SK-N-SH treated with all-trans-retinoic acid at 6 μM for 48 hours (cell line): ENCODE results near the gene SUSD3.

ENCODE experiments used
- ATAC-seq: fragments of 200-7000 bp; cut with Tn5 transposase; 3 replicates; pipeline ENCODE4 v1.9.1; 2020; ENCODE audit warnings: mild to moderate bottlenecking, moderate library complexity
- ARNTL ChIP-seq: fragments of 450-650 bp; formaldehyde crosslinking; IDR thresholded peaks from 2 replicates; pipeline ENCODE4 v1.5.0; 2020; ENCODE audit warnings: low read depth, mild to moderate bottlenecking, moderate library complexity, borderline replicate concordance
- CSDC2 ChIP-seq: fragments of 250-450 bp; sonication (Bioruptor Pico); IDR thresholded peaks from 2 replicates; pipeline ENCODE4 v1.5.0; 2020; ENCODE audit warnings: mild to moderate bottlenecking, moderate library complexity
- GLIS3 ChIP-seq: fragments of 250-450 bp; sonication (Bioruptor Pico); IDR thresholded peaks from 2 replicates; pipeline ENCODE4 v1.5.0; 2020; ENCODE audit warnings: mild to moderate bottlenecking, moderate library complexity
- ISL1 ChIP-seq: fragments of 250-450 bp; sonication (Bioruptor Pico); IDR thresholded peaks from 2 replicates; pipeline ENCODE4 v2.1.2; 2022; ENCODE audit warnings: mild to moderate bottlenecking, moderate library complexity
- OSR1 ChIP-seq: fragments of 250-450 bp; sonication (Bioruptor Pico); IDR thresholded peaks from 2 replicates; pipeline ENCODE4 v1.8.0; 2022; ENCODE audit warnings: moderate library complexity, mild to moderate bottlenecking, inconsistent platforms
- PPARA ChIP-seq: fragments of 250-450 bp; sonication (Bioruptor Pico); IDR thresholded peaks from 2 replicates; pipeline ENCODE4 v1.5.0; 2020; ENCODE audit warnings: mild to moderate bottlenecking, borderline replicate concordance
- SNAI2 ChIP-seq: fragments of 250-450 bp; sonication (Bioruptor Pico); IDR thresholded peaks from 2 replicates; pipeline ENCODE4 v1.5.0; 2020; ENCODE audit warnings: mild to moderate bottlenecking, moderate library complexity
- TCF4 ChIP-seq: fragments of 250-450 bp; sonication (Bioruptor Pico); IDR thresholded peaks from 2 replicates; pipeline ENCODE4 v1.8.0; 2021; ENCODE audit warnings: mild to moderate bottlenecking, moderate library complexity, borderline replicate concordance
- TOX ChIP-seq: fragments of 250-450 bp; sonication (Bioruptor Pico); IDR thresholded peaks from 2 replicates; pipeline ENCODE4 v1.8.0; 2021; ENCODE audit warnings: mild to moderate bottlenecking, moderate library complexity, borderline replicate concordance
- ZFP3 ChIP-seq: fragments of 250-450 bp; sonication (Bioruptor Pico); IDR thresholded peaks from 2 replicates; pipeline ENCODE4 v1.5.0; 2020; ENCODE audit warnings: mild to moderate bottlenecking, moderate library complexity
- ZNF565 ChIP-seq: fragments of 450-650 bp; formaldehyde crosslinking; conservative IDR thresholded peaks from 2 replicates; pipeline ENCODE4 v1.5.0; 2020; ENCODE audit warnings: low read depth, mild to moderate bottlenecking, moderate library complexity
- ZNF70 ChIP-seq: fragments of 450-650 bp; formaldehyde crosslinking; IDR thresholded peaks from 2 replicates; pipeline ENCODE4 v1.5.0; 2020; ENCODE audit warnings: mild to moderate bottlenecking, moderate library complexity
- TF ChIP-seq, protein P1 (sequence below): fragments of 250-450 bp; sonication (Bioruptor Pico); IDR thresholded peaks from 2 replicates; pipeline ENCODE4 v1.5.0; 2020; ENCODE audit warnings: mild to moderate bottlenecking, moderate library complexity
- TF ChIP-seq, protein P2 (sequence below): fragments of 250-450 bp; sonication (Bioruptor Pico); IDR thresholded peaks from 2 replicates; pipeline ENCODE4 v1.8.0; 2021; ENCODE audit warnings: low read depth, mild to moderate bottlenecking, moderate library complexity, borderline replicate concordance

The SUSD3 gene

DNA sequence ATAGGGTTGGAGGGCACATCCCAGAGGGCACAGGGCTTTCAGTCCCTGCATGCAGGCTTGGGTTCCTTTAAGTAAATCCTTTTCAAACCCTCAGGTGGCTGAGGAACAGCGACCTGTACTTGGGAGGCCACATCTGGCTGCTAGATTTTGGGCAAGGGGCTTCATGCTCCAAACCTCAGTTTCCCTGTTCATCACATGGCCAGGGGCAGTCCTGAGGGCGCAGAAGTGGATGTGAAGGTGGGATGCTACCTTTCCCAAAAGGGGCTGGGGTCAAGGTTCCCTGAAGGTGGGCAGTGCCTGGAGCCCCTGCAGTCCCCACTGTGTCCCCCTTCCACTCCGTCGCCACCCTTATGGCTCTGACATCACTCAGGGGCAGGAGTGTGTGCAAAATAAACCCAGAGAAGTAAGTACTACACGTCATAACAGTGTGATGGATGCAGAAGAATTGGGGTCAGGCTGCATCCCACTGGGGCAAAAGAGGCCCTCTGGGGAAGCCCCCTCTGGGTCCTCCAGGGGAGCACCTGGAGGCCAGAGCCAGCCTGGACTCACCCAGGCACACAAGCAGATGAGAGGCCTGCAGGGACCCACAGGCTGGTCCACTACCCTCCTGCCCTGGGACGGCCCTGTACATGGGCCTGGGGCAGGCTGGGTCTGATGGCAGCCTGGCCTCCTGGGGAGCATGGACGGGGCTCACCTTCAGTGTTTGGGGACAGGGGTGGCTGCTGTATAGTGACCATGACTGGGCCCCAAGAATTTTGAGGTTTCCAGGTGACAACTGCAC is 35.6 kb downstream of the SUSD3 start:
- ATAC-seq, result no peak
- TF ChIP-seq PPARA, result no peak

DNA sequence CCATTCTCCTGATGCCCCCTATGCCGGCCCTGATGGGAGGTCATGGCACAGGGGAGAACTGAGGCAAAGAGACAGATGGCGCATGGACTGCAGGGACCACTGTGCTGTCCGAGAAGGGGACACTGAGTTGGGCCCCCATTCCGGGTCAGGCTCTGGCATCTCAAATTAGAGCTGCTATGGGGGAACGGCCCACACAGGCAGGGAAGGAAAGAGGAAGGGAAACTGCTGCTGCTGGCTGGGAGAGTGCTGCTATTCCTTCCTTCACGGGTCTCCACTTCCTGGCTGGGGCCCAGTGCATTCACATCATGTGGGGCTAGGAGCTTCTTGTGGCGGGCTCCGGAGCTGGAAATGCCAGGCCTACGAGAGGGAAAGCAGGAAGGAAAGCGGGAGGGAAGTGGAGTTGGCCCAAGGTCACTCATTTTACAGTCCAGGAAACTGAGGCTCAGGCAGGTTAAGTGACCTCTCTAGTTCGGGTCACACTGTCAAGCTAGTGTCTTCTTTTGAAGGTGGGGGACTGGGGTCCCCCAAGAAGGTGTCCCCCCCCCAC is 36.2 kb downstream of the SUSD3 start:
- TF ChIP-seq ZNF70 (CRISPR knock-in tag) (no peak), TOX (no peak), TCF4 (CRISPR knock-in tag) (no peak), SNAI2 (no peak), PPARA (no peak), OSR1 (CRISPR knock-in tag) (no peak), ARNTL (CRISPR knock-in tag) (no peak), ISL1 (CRISPR knock-in tag) (no peak), GLIS3 (CRISPR knock-in tag) (no peak)
- TF ChIP-seq, protein P1, sequence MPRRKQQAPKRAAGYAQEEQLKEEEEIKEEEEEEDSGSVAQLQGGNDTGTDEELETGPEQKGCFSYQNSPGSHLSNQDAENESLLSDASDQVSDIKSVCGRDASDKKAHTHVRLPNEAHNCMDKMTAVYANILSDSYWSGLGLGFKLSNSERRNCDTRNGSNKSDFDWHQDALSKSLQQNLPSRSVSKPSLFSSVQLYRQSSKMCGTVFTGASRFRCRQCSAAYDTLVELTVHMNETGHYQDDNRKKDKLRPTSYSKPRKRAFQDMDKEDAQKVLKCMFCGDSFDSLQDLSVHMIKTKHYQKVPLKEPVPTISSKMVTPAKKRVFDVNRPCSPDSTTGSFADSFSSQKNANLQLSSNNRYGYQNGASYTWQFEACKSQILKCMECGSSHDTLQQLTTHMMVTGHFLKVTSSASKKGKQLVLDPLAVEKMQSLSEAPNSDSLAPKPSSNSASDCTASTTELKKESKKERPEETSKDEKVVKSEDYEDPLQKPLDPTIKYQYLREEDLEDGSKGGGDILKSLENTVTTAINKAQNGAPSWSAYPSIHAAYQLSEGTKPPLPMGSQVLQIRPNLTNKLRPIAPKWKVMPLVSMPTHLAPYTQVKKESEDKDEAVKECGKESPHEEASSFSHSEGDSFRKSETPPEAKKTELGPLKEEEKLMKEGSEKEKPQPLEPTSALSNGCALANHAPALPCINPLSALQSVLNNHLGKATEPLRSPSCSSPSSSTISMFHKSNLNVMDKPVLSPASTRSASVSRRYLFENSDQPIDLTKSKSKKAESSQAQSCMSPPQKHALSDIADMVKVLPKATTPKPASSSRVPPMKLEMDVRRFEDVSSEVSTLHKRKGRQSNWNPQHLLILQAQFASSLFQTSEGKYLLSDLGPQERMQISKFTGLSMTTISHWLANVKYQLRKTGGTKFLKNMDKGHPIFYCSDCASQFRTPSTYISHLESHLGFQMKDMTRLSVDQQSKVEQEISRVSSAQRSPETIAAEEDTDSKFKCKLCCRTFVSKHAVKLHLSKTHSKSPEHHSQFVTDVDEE (CRISPR knock-in tag), result no peak
- TF ChIP-seq, protein P2, sequence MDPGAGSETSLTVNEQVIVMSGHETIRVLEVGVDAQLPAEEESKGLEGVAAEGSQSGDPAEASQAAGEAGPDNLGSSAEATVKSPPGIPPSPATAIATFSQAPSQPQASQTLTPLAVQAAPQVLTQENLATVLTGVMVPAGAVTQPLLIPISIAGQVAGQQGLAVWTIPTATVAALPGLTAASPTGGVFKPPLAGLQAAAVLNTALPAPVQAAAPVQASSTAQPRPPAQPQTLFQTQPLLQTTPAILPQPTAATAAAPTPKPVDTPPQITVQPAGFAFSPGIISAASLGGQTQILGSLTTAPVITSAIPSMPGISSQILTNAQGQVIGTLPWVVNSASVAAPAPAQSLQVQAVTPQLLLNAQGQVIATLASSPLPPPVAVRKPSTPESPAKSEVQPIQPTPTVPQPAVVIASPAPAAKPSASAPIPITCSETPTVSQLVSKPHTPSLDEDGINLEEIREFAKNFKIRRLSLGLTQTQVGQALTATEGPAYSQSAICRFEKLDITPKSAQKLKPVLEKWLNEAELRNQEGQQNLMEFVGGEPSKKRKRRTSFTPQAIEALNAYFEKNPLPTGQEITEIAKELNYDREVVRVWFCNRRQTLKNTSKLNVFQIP (CRISPR knock-in tag), result no peak
- ATAC-seq, result no peak

DNA sequence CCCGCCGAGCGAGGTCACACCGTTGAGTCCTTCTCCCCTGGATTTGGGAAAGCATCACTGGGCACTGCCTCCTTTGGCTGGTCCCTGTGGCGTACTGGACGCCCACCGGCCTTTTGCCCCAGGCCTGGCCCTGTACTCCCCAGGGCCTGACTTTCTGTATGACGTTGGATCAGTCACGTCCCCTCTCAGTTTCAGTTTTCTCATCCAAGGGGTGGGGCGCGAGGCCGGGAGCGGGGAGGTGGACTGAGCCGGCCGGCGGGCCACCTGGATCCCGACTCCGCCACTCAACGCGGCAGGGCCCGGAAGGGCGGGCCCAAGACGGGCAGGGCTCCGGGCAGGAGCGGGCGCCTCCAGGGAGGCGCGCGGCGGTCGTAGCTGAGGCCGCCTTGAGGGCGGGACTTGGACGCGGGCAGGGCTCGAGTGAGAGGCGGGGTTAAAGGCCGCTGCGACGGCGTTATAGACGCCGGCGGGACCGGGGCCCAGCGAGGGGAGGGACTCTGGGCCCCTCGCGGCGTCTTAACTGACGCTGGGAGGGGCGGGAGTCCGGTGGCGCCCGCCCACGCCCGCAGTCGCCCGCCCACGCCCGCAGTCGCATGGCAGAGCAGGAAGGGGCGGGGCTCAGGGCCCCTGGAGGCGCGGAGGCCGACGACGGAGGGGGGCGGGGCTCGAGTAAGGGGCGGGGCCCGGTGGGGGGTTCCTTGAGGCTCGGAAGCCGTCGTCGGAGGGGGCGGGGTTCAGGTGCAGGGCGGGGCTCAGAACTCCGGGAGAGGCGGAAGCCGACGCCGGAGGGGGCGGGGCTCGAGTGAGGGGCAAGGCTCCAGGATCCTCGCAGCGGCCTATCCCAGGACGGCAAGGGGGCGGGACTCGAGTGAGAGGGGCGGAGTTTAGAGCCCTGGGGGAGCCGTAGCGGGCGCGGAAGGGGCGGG is 37.0 kb downstream of the SUSD3 start:
- TF ChIP-seq ZFP3 (CRISPR knock-in tag), result peak; percentile 92
- TF ChIP-seq, protein P1 (CRISPR knock-in tag), result no peak
- TF ChIP-seq, all 23 proteins: peak for 1
- ATAC-seq, result peak; percentile 85

DNA sequence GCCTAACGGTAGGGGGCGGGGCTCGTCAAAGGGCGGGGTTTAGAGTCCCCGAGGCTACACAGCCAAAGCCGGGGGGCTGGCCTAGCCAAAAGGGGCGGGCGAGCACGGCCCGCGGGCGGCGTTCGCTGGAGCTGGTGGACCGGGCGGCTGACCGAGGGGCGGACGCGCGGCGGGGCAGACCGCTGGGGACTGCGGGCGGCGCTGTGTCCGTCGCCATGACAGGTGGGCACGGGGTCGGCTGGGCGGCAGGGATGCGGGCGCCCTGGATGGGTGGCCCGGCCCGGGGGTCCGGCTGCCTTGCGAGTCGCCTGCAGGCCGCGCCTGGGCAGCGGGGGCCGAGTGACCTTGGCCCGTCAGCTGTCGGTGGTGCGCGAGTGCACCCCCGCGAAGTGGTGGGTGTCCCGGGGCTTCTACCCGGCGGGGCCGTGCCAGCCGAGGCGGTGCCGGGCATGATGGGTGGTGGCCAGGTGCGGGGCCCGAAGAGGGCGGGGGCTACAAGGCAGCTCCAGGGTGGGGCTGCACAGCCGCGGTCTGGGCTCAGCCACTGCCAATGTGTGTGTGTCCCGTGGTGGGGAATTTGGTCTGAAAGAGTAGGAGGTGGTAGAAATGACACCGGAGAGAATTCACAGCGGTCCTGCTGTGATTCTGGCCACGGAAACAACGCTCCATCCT is 37.8 kb downstream of the SUSD3 start, which contains the start of gene CARD19:
CARD19 (plus strand) TSS at position 87 of the 672 bp plus-strand sequence; CDS start at position 216, 129 bp downstream.
- TF ChIP-seq CSDC2 (CRISPR knock-in tag) (no peak), GLIS3 (CRISPR knock-in tag) (no peak), ISL1 (CRISPR knock-in tag) (no peak), TCF4 (CRISPR knock-in tag) (no peak), PPARA (no peak), ZNF565 (no peak), OSR1 (CRISPR knock-in tag) (no peak), ARNTL (CRISPR knock-in tag) (no peak)
- TF ChIP-seq, protein P1 (CRISPR knock-in tag), result peak; percentile 30; the same call in 1 of the 2 replicates
- ATAC-seq, result peak; percentile 6
